ENCODE results near the gene NPNT.

Gene NPNT

GRCh38 chr4:105896984-105897775 is 1.9 kb downstream of the NPNT start:
- no peak overlapping the region for H3K4me3 ChIP-seq (ENCODE audit: low read depth, low read length)
- no peak for DNase-seq (ENCODE audit: low read depth)
- no peak for TF ChIP-seq CTCF (IDR thresholded peaks at IDR 0.05; ENCODE audit: control insufficient read depth, extremely low read depth, insufficient read depth)

GRCh38 chr4:105900541-105900940 is 5.3 kb downstream of the NPNT start:
- TF ChIP-seq CTCF (IDR thresholded peaks at IDR 0.05; ENCODE audit: control insufficient read depth, extremely low read depth, insufficient read depth) = no peak
- no peak for DNase-seq (ENCODE audit: low read depth)
- H3K4me3 ChIP-seq (ENCODE audit: low read depth, low read length) = no peak overlapping the region

- H3K4me3 ChIP-seq (ENCODE audit: low read depth, low read length) = no peak overlapping the region
Observed at GRCh38 chr4:105902550-105903262, 7.4 kb downstream of the NPNT start.

GRCh38 chr4:105909787-105910281 is 14.6 kb downstream of the NPNT start:
- H3K4me3 ChIP-seq (ENCODE audit: low read depth, low read length) = no peak overlapping the region
- DNase-seq (ENCODE audit: low read depth) = peak; percentile 51

More at GRCh38 chr4:105902550-105903262, 7.4 kb downstream of the NPNT start:
- no peak for DNase-seq (ENCODE audit: low read depth)
- TF ChIP-seq CTCF (IDR thresholded peaks at IDR 0.05; ENCODE audit: control insufficient read depth, extremely low read depth, insufficient read depth) = no peak

GRCh38 chr4:105911426-105911825 is 16.2 kb downstream of the NPNT start:
- no peak for TF ChIP-seq CTCF (IDR thresholded peaks at IDR 0.05; ENCODE audit: control insufficient read depth, extremely low read depth, insufficient read depth)

More at GRCh38 chr4:105909787-105910281, 14.6 kb downstream of the NPNT start:
- no peak for TF ChIP-seq CTCF (IDR thresholded peaks at IDR 0.05; ENCODE audit: control insufficient read depth, extremely low read depth, insufficient read depth)

GRCh38 chr4:105912633-105913032 is 17.4 kb downstream of the NPNT start:
- H3K4me3 ChIP-seq (ENCODE audit: low read depth, low read length) = no peak overlapping the region
- no peak for TF ChIP-seq CTCF (IDR thresholded peaks at IDR 0.05; ENCODE audit: control insufficient read depth, extremely low read depth, insufficient read depth)
- DNase-seq (ENCODE audit: low read depth) = peak; percentile 62

More at GRCh38 chr4:105911426-105911825, 16.2 kb downstream of the NPNT start:
- H3K4me3 ChIP-seq (ENCODE audit: low read depth, low read length) = no peak overlapping the region
- DNase-seq (ENCODE audit: low read depth) = no peak

Measured in LNCaP clone FGC (cell line).